WTC11 (cell line): ENCODE results near the gene RGS6. TPM values are rescaled to one million over a fixed set of nuclear protein-coding genes. Genes with fewer than 3 reads are reported as not detected.
"Not testable (repeated sequence)": the region's sequence is repeated elsewhere in the genome, so short reads cannot be mapped to it uniquely, and the experiment has no call there.

ENCODE experiments used
- ATAC-seq: fragments of 200-7000 bp; cut with Tn5 transposase; 2 replicates; pipeline ENCODE4 v1.10.0; 2021; ENCODE audit warnings: mild to moderate bottlenecking, moderate library complexity
- CTCF ChIA-PET: fragments of 300-600 bp; sonication (Branson Sonifier 250); formaldehyde crosslinking; loops from one replicate; lab custom pipeline; 2021; ENCODE audit warnings: antibody characterized with exemption; lab: Charles Lee
- POLR2A ChIA-PET: fragments of 350-600 bp; sonication (Branson Sonifier 250); formaldehyde crosslinking; loops from one replicate; lab custom pipeline; 2021; ENCODE audit warnings: antibody characterized with exemption; lab: Charles Lee
- DNase-seq: peaks from one replicate; pipeline ENCODE4 v3.0.0; 2021; ENCODE audit warnings: low spot score
- H3K27ac Mint-ChIP-seq: 2 replicates; pipeline ENCODE4 v1.8.0; 2021; ENCODE audit warnings: mixed read lengths
- H3K27me3 Mint-ChIP-seq: 2 replicates; pipeline ENCODE4 v1.8.0; 2021; ENCODE audit warnings: low read depth, mild to moderate bottlenecking, moderate library complexity, mixed read lengths
- H3K36me3 Mint-ChIP-seq: 2 replicates; pipeline ENCODE4 v1.8.0; 2021; ENCODE audit warnings: mixed read lengths
- H3K4me1 Mint-ChIP-seq: 2 replicates; pipeline ENCODE4 v1.8.0; 2022; ENCODE audit warnings: mixed read lengths
- H3K4me3 Mint-ChIP-seq: 2 replicates; pipeline ENCODE4 v1.8.0; 2021; ENCODE audit warnings: mild to moderate bottlenecking, moderate library complexity, mixed read lengths
- H3K9me3 Mint-ChIP-seq: 2 replicates; pipeline ENCODE4 v1.8.0; 2021; ENCODE audit warnings: mixed read lengths
- AR ChIP-seq: fragments of 250-450 bp; sonication (Bioruptor Pico); IDR thresholded peaks from 2 replicates; pipeline ENCODE4 v1.9.0; 2021; ENCODE audit warnings: mild to moderate bottlenecking
- CDX4 ChIP-seq: fragments of 250-450 bp; sonication (Bioruptor Pico); IDR thresholded peaks from 2 replicates; pipeline ENCODE4 v1.9.0; 2021; ENCODE audit warnings: moderate library complexity, mild to moderate bottlenecking, inconsistent platforms, borderline replicate concordance
- TP53 ChIP-seq: sonication (generic); formaldehyde crosslinking; IDR thresholded peaks from 2 replicates; pipeline ENCODE4 v1.8.1; 2023; ENCODE audit warnings: mild to moderate bottlenecking, missing genetic modification reagents
- ZNF121 ChIP-seq: sonication (generic); formaldehyde crosslinking; IDR thresholded peaks from 2 replicates; pipeline ENCODE4 v1.8.0; 2023; ENCODE audit warnings: missing genetic modification reagents
- ZNF281 ChIP-seq: sonication (generic); formaldehyde crosslinking; IDR thresholded peaks from 2 replicates; pipeline ENCODE4 v1.8.0; 2023; ENCODE audit warnings: mild to moderate bottlenecking, missing genetic modification reagents
- total RNA-seq: library from RNA; stranded (reverse); gene quantifications from 3 replicates; pipeline ENCODE4 v1.2.3, GENCODE V29; 2021
- TF ChIP-seq, protein P1 (sequence below): sonication (generic); formaldehyde crosslinking; IDR thresholded peaks from 2 replicates; pipeline ENCODE4 v1.8.1; 2023; ENCODE audit warnings: mild to moderate bottlenecking, missing genetic modification reagents, moderate library complexity
- TF ChIP-seq, protein P2 (sequence below): sonication (generic); formaldehyde crosslinking; IDR thresholded peaks from 2 replicates; pipeline ENCODE4 v1.8.1; 2023; ENCODE audit warnings: mild to moderate bottlenecking, moderate library complexity, missing genetic modification reagents
- TF ChIP-seq, protein P3 (sequence below): sonication (generic); formaldehyde crosslinking; conservative IDR thresholded peaks from 2 replicates; pipeline ENCODE4 v1.8.1; 2022; ENCODE audit warnings: mild to moderate bottlenecking, missing genetic modification reagents

Gene RGS6
- total RNA-seq, 1 experiment from 2014 or later: 1.0 TPM

GRCh38 chr14:71932229-71932981 is at the start of gene RGS6 (continued):
- TF ChIP-seq CDX4 (CRISPR knock-in tag) (no peak), ZNF121 (CRISPR knock-in tag) (peak; percentile 61; the same call in 1 of the 2 replicates)
- TF ChIP-seq, protein P1, sequence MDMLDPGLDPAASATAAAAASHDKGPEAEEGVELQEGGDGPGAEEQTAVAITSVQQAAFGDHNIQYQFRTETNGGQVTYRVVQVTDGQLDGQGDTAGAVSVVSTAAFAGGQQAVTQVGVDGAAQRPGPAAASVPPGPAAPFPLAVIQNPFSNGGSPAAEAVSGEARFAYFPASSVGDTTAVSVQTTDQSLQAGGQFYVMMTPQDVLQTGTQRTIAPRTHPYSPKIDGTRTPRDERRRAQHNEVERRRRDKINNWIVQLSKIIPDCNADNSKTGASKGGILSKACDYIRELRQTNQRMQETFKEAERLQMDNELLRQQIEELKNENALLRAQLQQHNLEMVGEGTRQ: no peak; the same call in 1 of the 2 replicates

DNA sequence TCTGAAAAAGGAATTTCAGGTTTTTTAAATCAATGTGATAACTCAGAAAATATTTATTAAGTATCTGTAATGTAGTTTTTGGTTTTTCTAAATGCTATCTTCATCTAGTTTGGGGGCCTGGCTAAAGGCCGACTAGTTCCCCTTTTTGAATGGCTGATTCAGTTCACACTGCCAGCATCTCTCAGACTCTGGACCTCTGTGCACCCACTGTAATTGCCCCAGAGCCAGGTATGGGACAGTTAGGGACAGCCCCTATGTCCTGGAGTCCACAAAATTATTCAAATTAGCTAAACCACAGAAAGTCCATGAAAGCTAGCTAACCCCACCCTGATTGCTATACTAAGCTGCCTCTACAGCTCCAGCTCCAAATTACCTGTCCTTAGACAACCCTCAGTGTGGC is 49.1 kb upstream of the RGS6 start:
- peaks cover 4% of the 10 kb centered on the region; the same call in 1 of the 2 replicates for H3K4me1 Mint-ChIP-seq
- peaks cover 44% of the 10 kb centered on the region for H3K36me3 Mint-ChIP-seq
- H3K27ac Mint-ChIP-seq: no peak overlapping the region
- 0 out of 2 replicates have a peak, but pooled peaks cover 4% of the 10 kb centered on the region for H3K27me3 Mint-ChIP-seq
- DNase-seq (no peak), ATAC-seq (no peak)
- TF ChIP-seq, protein P2, sequence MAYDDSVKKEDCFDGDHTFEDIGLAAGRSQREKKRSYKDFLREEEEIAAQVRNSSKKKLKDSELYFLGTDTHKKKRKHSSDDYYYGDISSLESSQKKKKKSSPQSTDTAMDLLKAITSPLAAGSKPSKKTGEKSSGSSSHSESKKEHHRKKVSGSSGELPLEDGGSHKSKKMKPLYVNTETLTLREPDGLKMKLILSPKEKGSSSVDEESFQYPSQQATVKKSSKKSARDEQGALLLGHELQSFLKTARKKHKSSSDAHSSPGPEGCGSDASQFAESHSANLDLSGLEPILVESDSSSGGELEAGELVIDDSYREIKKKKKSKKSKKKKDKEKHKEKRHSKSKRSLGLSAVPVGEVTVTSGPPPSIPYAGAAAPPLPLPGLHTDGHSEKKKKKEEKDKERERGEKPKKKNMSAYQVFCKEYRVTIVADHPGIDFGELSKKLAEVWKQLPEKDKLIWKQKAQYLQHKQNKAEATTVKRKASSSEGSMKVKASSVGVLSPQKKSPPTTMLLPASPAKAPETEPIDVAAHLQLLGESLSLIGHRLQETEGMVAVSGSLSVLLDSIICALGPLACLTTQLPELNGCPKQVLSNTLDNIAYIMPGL (CRISPR knock-in tag): no peak
- no peak overlapping the region for H3K4me3 Mint-ChIP-seq
- CTCF ChIA-PET: no interaction called here
- POLR2A ChIA-PET: no interaction called here
- H3K9me3 Mint-ChIP-seq: peaks cover 64% of the 10 kb centered on the region

DNA sequence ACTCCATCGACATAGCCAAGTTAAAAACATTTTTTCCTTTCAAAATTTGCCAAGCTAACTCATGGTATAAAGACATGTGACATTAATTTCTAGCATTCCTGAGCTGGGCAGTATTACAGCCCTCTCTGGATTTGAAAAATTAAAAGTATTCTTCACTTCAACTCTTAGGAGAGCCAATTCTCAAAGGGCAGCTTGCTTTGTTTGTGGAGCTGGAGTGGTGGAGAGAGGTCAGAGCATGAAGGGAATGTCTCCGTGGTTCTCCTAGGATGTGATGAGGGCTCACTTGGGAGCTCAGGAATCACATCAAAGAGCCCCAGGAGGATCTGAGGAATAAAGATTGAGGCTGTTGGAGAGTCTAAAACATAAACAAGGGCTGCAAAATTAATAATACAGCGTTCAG is 46.9 kb upstream of the RGS6 start:
- Mint-ChIP-seq H3K36me3 (peaks cover 35% of the 10 kb centered on the region), H3K27me3 (peaks cover 6% of the 10 kb centered on the region), H3K27ac (no peak overlapping the region), H3K4me1 (peaks cover 4% of the 10 kb centered on the region; the same call in 1 of the 2 replicates), H3K9me3 (peaks cover 58% of the 10 kb centered on the region), H3K4me3 (no peak overlapping the region)
- no peak for ATAC-seq
- no peak for DNase-seq
- CTCF ChIA-PET: no interaction called here
- POLR2A ChIA-PET: no interaction called here
- TF ChIP-seq ZNF281 (CRISPR knock-in tag) (no peak), AR (CRISPR knock-in tag) (no peak), TP53 (CRISPR knock-in tag) (no peak)
- TF ChIP-seq, protein P3, sequence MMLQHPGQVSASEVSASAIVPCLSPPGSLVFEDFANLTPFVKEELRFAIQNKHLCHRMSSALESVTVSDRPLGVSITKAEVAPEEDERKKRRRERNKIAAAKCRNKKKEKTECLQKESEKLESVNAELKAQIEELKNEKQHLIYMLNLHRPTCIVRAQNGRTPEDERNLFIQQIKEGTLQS (CRISPR knock-in tag): no peak

- POLR2A ChIA-PET, H3K27me3 Mint-ChIP-seq, H3K4me3 Mint-ChIP-seq, H3K27ac Mint-ChIP-seq, DNase-seq, CTCF ChIA-PET, ATAC-seq: not testable (repeated sequence)
- H3K9me3 Mint-ChIP-seq: peaks cover 39% of the 10 kb centered on the region
- H3K4me1 Mint-ChIP-seq: peaks cover 26% of the 10 kb centered on the region
- H3K36me3 Mint-ChIP-seq: peaks cover 29% of the 10 kb centered on the region
Observed at GRCh38 chr14:71887802-71888201, 44.4 kb upstream of the RGS6 start.
